Mucosa of descending colon (tissue), 3 donors: ENCODE results near the gene GP1BB. TPM values are rescaled to one million over a fixed set of nuclear protein-coding genes. Genes with fewer than 3 reads are reported as not detected.

ENCODE experiments used
- ATAC-seq: fragments of 200-7000 bp; cut with Tn5 transposase; one replicate; pipeline ENCODE4 v1.9.1; 2020; ENCODE audit warnings: mild to moderate bottlenecking, moderate library complexity
- DNase-seq, 3 donors: peaks; one replicate each; pipeline ENCODE4 v3.0.0-alpha.2; 2020
- H3K36me3 ChIP-seq: fragments of 200-600 bp; one replicate; pipeline ENCODE4 v1.8.0; 2021; ENCODE audit warnings: low read depth, mild to moderate bottlenecking
- H3K4me1 ChIP-seq: fragments of 200-600 bp; one replicate; pipeline ENCODE4 v1.8.0; 2021; ENCODE audit warnings: low read depth, mild to moderate bottlenecking
- H3K4me3 ChIP-seq: fragments of 200-600 bp; one replicate; pipeline ENCODE4 v1.8.0; 2021; ENCODE audit warnings: mild to moderate bottlenecking
- H3K9me3 ChIP-seq: fragments of 200-600 bp; one replicate; pipeline ENCODE4 v1.8.0; 2021; ENCODE audit warnings: mild to moderate bottlenecking
- CTCF ChIP-seq: fragments of 200-600 bp; IDR thresholded peaks from one replicate; pipeline ENCODE4 v1.8.0; 2022; ENCODE audit warnings: antibody characterized with exemption, mild to moderate bottlenecking
- intact Hi-C, 2 donors: fragments of 100-400 bp; cut with DNase I in 1 of 2; cut with micrococcal nuclease in 1 of 2; formaldehyde crosslinking; loops; one replicate each; pipeline versions ENCODE4 v1.11.0 to v1.11.1; 2022; cut with DNase I, micrococcal nuclease
- total RNA-seq, 3 donors: library from RNA; stranded (reverse); fragmentation: NEBNext Ultra II Directional in 2 of 3; extraction: Animal tissue kit (Norgen Biotek cat#: 25700) in 2 of 3; gene quantifications; one replicate each; pipeline versions ENCODE4 v1.2.1 to v1.2.4, GENCODE V29; 2021 to 2023
- donor health status: DM: no; HTN: no; CAD: no; lungs with moderate emphysema.
- donor health status: DM: no; HTN: no; CAD: no.
- donor health status: DM: no; HTN: yes; CAD: no.

The GP1BB gene
- total RNA-seq, 3 donors from 2014 or later = 0.34 to 1.5 (median 0.41) TPM

- no peak for DNase-seq
- no peaks in the 10 kb centered on the region for H3K9me3 ChIP-seq
- intact Hi-C loops = no loop called here
- H3K36me3 ChIP-seq = no peaks in the 10 kb centered on the region
- no peak overlapping the region for H3K4me3 ChIP-seq
- TF ChIP-seq CTCF = no peak
- no peaks in the 10 kb centered on the region for H3K4me1 ChIP-seq
- no peak for ATAC-seq
Measured at GRCh38 chr22:19748139-19748538, 24.8 kb downstream of the GP1BB start.

GRCh38 chr22:19748991-19749664, 25.8 kb downstream of the GP1BB start:
- Histone ChIP-seq H3K36me3 (no peaks in the 10 kb centered on the region), H3K4me1 (no peaks in the 10 kb centered on the region), H3K9me3 (no peaks in the 10 kb centered on the region), H3K4me3 (no peak overlapping the region)
- ATAC-seq (no peak), DNase-seq (no peak)
- intact Hi-C loops = no loop called here
- no peak for TF ChIP-seq CTCF

DNA sequence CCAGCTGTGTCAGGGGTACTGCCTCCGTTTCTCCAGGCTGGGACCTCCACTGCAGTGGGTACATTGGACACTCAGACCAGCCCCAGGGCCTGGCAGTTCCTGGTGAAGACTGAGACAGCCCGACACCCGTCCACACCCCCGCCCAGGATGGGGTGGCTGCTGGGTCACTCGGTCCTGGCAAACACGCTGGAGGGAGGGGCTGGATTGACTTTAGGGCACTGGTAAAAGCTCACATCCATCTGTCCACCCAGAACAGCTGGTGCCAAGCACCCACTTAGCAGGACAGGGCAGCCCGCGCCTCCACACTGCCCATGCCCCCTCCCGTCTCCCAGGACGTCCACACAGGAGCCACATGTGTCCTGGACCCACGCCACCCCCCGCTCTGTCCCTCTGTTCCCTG, 26.5 kb downstream of the GP1BB start:
- ATAC-seq = no peak
- H3K9me3 ChIP-seq = no peaks in the 10 kb centered on the region
- no peak overlapping the region for H3K4me3 ChIP-seq
- intact Hi-C loops = no loop called here
- H3K4me1 ChIP-seq = no peaks in the 10 kb centered on the region
- H3K36me3 ChIP-seq = no peaks in the 10 kb centered on the region
- no peak for TF ChIP-seq CTCF
- DNase-seq = no peak

DNA sequence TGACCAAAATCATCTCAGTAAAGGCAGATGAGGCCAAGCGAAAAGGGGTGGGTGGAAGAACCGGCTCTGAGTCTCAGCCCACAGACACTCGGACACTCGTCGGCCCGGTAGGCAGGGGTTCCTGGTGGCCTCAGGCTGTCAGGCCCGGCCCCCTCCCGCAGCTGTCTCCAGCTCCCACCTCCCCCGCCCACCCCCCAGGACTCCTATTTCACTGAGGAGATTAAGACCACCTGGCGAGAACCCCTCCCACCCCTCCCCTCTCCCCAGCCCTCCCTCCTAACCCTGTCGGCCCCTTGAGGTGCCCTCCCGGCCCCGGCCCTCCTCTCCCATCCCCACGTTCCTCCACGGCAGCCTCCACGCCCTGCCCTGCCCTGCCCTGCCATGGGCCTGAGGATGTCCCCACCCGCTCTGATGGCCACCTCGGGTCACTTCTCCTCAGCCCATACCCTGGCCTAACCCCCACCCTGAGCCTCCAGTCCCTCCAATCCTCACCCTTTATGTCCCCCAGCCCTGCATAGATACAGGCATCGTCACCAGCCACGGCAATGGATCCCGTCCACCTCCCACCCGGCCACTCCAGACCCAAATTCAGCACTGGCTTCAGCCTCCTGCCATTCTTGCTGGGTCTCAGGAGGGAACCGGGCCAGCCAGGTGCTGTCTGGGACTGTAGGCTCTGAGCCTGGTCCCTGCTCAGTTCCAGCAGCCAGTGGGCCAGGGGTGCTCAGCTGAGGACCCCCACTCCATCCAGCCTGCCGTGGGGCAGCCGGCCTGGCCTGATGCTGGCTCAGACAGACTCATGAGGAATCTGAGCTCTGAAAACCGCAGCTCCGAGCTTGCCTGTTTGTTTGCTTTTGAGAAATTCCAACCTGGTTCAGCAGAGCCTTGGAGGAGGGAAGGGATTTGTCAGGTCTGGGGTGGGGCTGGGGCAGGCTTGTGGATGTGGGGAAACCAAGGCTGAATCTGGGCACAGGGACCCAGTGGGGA, 27.5 kb downstream of the GP1BB start:
- intact Hi-C loops = no loop called here
- H3K9me3 ChIP-seq = no peaks in the 10 kb centered on the region
- no peaks in the 10 kb centered on the region for H3K36me3 ChIP-seq
- no peak overlapping the region for H3K4me3 ChIP-seq
- no peaks in the 10 kb centered on the region for H3K4me1 ChIP-seq
- no peak for TF ChIP-seq CTCF
- DNase-seq = no peak
- ATAC-seq = no peak

- intact Hi-C loops = no loop called here
- TF ChIP-seq CTCF = no peak
- Histone ChIP-seq H3K4me1 (peaks cover 3% of the 10 kb centered on the region), H3K36me3 (no peaks in the 10 kb centered on the region), H3K4me3 (no peak overlapping the region), H3K9me3 (no peaks in the 10 kb centered on the region)
- DNase-seq (no peak), ATAC-seq (no peak)
Measured at GRCh38 chr22:19751497-19752245, 28.3 kb downstream of the GP1BB start.
